ENCODE measurements around the gene ZNF236.

GRCh38 chr18:76992226-76993084, 170.1 kb downstream of the ZNF236 start:
- TF ChIP-seq, protein P1, sequence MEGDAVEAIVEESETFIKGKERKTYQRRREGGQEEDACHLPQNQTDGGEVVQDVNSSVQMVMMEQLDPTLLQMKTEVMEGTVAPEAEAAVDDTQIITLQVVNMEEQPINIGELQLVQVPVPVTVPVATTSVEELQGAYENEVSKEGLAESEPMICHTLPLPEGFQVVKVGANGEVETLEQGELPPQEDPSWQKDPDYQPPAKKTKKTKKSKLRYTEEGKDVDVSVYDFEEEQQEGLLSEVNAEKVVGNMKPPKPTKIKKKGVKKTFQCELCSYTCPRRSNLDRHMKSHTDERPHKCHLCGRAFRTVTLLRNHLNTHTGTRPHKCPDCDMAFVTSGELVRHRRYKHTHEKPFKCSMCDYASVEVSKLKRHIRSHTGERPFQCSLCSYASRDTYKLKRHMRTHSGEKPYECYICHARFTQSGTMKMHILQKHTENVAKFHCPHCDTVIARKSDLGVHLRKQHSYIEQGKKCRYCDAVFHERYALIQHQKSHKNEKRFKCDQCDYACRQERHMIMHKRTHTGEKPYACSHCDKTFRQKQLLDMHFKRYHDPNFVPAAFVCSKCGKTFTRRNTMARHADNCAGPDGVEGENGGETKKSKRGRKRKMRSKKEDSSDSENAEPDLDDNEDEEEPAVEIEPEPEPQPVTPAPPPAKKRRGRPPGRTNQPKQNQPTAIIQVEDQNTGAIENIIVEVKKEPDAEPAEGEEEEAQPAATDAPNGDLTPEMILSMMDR (IDR thresholded peaks at IDR 0.05) = no peak
- no peak for TF ChIP-seq POLR2A (IDR thresholded peaks at IDR 0.05)
